Astrocyte of the cerebellum (primary cell): ENCODE results near the gene C6orf47.

Source experiments
- DNase-seq: peaks from one replicate; pipeline ENCODE4 v3.0.0-alpha.2; 2011; ENCODE audit warnings: low read depth
- H3K4me3 ChIP-seq: 2 replicates; pipeline ENCODE4 v1.5.1; 2011; ENCODE audit warnings: mild to moderate bottlenecking, low read depth, low read length, moderate library complexity
- CTCF ChIP-seq: IDR thresholded peaks from 2 replicates; pipeline ENCODE4 v1.5.1; 2012; ENCODE audit warnings: low read length, low read depth, moderate library complexity, mild to moderate bottlenecking; ENCODE audit errors: missing control alignments
- in situ Hi-C: cut with HindIII; loops from 2 replicates; pipeline ENCODE4 v1.10.0; 2017; ENCODE audit warnings: low sequenced_read_pairs

Gene C6orf47

GRCh38 chr6:31634131-31634530 lies 26.4 kb downstream of the C6orf47 start:
- no peak for DNase-seq
- H3K4me3 ChIP-seq, result no peak overlapping the region
- in situ Hi-C loops, result no loop called here
- TF ChIP-seq CTCF, result no peak

GRCh38 chr6:31633447-31633846 lies 27.1 kb downstream of the C6orf47 start:
- H3K4me3 ChIP-seq, result no peak overlapping the region
- TF ChIP-seq CTCF, result no peak
- DNase-seq, result no peak
- in situ Hi-C loops, result no loop called here

- no peak for TF ChIP-seq CTCF
- in situ Hi-C loops, result no loop called here
- DNase-seq, result no peak
- H3K4me3 ChIP-seq, result no peak overlapping the region
Measured at GRCh38 chr6:31632279-31632946, 28.2 kb downstream of the C6orf47 start.

- in situ Hi-C loops, result no loop called here
- no peak overlapping the region for H3K4me3 ChIP-seq
- TF ChIP-seq CTCF, result no peak
- DNase-seq, result no peak
Measured at GRCh38 chr6:31631681-31632278, 28.8 kb downstream of the C6orf47 start.

GRCh38 chr6:31631209-31631608 lies 29.4 kb downstream of the C6orf47 start:
- in situ Hi-C loops, result no loop called here
- no peak for DNase-seq
- no peak for TF ChIP-seq CTCF
- H3K4me3 ChIP-seq, result no peak overlapping the region

GRCh38 chr6:31630177-31630934 lies 30.2 kb downstream of the C6orf47 start:
- no peak for TF ChIP-seq CTCF
- in situ Hi-C loops, result no loop called here
- no peak overlapping the region for H3K4me3 ChIP-seq
- no peak for DNase-seq
